SKM-1 treated with dmso at 0.1 percent for 144 hours (cell line): ENCODE data around the gene LORICRIN.

Experiments
- DNase-seq: peaks from one replicate; lab custom pipeline; 2025; ENCODE audit not compliant: unreplicated experiment; lab: John Stamatoyannopoulos, UW

Gene LORICRIN

GRCh38 chr1:153302308-153302707 lies 42.8 kb downstream of the LORICRIN start:
- no peak for DNase-seq

GRCh38 chr1:153305682-153306081 lies 46.2 kb downstream of the LORICRIN start:
- DNase-seq = no peak

- no peak for DNase-seq
Measured at GRCh38 chr1:153306303-153307220, 47.1 kb downstream of the LORICRIN start.

- no peak for DNase-seq
Measured at GRCh38 chr1:153307221-153307600, 47.7 kb downstream of the LORICRIN start.

GRCh38 chr1:153308540-153308939 lies 49.1 kb downstream of the LORICRIN start:
- DNase-seq = no peak

GRCh38 chr1:153309441-153309840 lies 50.0 kb downstream of the LORICRIN start:
- DNase-seq = no peak

- DNase-seq = no peak
Measured at GRCh38 chr1:153310526-153310925, 51.0 kb downstream of the LORICRIN start.
